Measurements from ENCODE around the gene CKLF.
A peak's percentile ranks its signal among the peaks of the same experiment; 100 is the strongest.

The CKLF gene, protein sequence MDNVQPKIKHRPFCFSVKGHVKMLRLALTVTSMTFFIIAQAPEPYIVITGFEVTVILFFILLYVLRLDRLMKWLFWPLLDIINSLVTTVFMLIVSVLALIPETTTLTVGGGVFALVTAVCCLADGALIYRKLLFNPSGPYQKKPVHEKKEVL

DNA sequence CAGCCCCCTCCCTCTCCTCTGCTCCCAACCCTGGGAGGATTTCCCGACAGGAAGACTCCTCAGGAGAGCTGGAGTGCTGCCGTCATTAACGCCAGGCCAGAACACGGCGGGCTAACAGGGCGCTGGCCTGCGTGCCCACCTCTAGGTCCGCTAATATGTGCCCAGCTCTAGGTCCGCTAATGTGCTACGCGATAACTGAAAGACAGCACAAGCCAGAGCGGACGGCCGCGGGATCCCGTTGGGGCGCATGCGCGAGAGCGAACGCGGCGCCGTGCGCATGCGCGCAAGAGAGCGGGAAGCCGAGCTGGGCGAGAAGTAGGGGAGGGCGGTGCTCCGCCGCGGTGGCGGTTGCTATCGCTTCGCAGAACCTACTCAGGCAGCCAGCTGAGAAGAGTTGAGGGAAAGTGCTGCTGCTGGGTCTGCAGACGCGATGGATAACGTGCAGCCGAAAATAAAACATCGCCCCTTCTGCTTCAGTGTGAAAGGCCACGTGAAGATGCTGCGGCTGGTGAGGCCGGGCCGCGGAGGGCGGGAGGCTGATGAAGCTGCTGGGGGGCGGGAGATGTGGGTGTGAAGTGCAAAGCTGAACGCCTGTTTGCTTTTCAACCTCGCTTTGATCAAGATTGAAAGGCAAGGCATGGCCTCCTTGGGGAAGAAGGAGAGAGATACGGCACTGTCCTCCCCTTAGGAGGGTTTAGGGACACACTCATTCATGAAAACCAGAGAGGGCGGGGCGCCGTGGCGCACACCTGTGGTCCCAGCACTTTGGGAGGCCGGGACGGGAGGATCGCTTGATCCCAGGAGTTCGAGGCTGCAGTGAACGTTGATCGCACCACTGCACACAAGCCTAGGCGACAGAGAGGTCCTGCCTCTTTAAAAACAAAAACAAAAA lies at the start of gene CKLF:
Gene CKLF (plus strand): TSS at position 291 of the 892 bp plus-strand sequence. CDS start 140 bp downstream, at position 431.
- peak within 1 kb of the TSS; percentile 98 for H3K27ac Mint-ChIP-seq
- peaks cover 47% of the 10 kb centered on the region for H3K36me3 Mint-ChIP-seq (ENCODE audit: low read depth)
- no peaks in the 10 kb centered on the region for H3K9me3 Mint-ChIP-seq
- peak; percentile 94 for DNase-seq
- H3K27me3 Mint-ChIP-seq = no peaks in the 10 kb centered on the region
- peaks cover 76% of the 10 kb centered on the region for H3K4me1 Mint-ChIP-seq (ENCODE audit: low read depth)
- H3K4me3 Mint-ChIP-seq = peak within 1 kb of the TSS; percentile 90

DNA sequence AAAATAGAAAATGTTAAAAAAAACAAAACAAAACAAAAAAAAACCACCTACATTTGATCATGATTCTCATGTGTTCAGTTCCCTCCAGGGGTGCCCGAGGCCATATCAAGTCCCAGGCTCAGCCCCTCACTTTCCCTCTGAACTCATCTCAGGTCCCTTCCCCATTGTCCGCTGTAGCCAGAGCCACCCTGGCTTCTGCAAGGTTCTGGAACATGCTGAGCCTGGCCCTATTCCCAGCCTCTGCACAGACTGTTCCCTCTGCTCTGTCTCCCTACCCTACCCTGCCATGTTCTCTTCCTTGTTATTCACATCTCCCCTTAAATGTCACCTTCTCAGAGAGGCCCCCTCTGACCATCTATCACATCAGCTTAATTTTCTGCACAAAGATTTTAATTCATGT lies 49.3 kb upstream of the CKLF start:
- Mint-ChIP-seq H3K9me3 (no peaks in the 10 kb centered on the region), H3K4me3 (no peak overlapping the region), H3K36me3 (ENCODE audit: low read depth) (no peaks in the 10 kb centered on the region), H3K27ac (no peak overlapping the region), H3K4me1 (ENCODE audit: low read depth) (no peaks in the 10 kb centered on the region), H3K27me3 (no peaks in the 10 kb centered on the region)
- no peak for DNase-seq

DNA sequence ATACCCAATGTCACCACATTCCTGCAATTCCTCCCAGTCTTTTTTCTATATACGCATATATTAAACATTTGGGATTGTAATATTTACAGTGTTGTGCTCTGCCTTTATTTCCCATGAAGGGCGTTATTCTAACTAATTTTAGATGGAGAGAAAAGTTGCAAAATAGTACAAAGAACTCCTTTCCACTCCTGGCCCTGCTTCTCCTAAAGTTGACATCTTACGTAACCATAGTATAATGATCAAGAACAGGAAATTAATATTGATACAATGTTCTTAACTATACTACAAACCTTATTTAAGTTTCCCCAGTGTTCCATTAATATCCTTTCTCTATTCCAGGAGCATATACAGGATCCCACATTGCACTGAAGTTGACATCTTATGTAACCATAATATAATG lies 48.8 kb upstream of the CKLF start:
- Mint-ChIP-seq H3K27me3 (no peaks in the 10 kb centered on the region), H3K9me3 (no peaks in the 10 kb centered on the region), H3K4me1 (ENCODE audit: low read depth) (peaks cover 2% of the 10 kb centered on the region), H3K36me3 (ENCODE audit: low read depth) (no peaks in the 10 kb centered on the region), H3K4me3 (no peak overlapping the region), H3K27ac (no peak overlapping the region)
- no peak for DNase-seq

DNA sequence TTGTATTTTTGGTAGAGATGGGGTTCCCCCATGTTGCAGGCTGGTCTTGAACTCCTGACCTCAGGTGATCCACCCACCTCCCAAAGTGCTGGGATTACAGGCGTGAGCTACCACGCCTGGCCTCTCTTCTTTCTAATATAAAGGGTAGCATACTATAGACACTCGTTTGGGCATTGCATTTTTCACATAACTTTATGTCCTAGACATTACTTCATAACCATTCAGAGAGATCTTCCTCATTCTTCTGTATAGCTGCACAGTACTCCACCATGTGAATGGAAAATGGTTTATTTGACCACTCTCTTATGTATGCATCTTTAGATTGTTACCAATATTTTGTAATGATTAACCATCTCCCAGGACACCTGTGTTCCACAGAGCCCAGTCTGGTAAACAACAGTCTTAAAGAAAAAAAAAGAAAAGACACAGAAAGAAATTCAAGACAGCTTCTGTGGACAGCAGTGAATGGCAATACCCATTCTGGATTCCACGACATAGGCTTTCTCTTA lies 44.6 kb upstream of the CKLF start:
- DNase-seq = no peak
- Mint-ChIP-seq H3K4me3 (no peak overlapping the region), H3K27me3 (no peaks in the 10 kb centered on the region), H3K36me3 (ENCODE audit: low read depth) (no peaks in the 10 kb centered on the region), H3K9me3 (no peaks in the 10 kb centered on the region), H3K4me1 (ENCODE audit: low read depth) (peaks cover 8% of the 10 kb centered on the region), H3K27ac (no peak overlapping the region)

DNA sequence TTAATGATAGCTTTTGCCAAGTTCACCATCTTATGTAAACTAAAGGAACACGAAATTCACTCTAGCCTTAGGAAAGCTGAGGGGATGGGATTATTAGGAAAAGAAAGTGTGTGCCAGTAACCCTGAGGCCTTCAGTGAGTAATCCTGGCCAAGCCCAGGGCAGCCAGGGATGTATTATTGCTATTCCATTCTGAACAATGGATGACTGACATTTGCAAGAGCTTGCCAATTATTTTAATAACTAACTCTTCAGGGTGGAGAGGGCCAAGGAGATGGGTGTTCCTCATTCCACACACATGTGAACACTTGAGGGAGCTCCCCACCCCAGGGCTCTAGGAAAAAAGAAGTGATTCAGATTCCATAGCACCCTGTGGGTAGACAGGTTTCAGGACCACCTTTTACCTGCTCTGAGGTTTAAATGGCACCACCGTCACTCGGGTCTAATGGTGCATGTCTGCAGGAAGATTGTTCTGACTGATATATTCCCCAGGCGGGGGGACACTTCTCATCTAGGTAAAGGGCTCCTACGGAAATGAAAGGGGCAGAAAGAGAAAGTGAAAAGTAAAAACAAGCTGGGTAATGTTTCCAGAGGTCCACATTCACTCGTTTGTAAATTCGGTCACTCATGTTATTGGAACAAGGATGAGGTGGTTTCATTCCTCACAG lies 44.0 kb upstream of the CKLF start:
- H3K4me3 Mint-ChIP-seq = no peak overlapping the region
- H3K27me3 Mint-ChIP-seq = no peaks in the 10 kb centered on the region
- DNase-seq = no peak
- no peaks in the 10 kb centered on the region for H3K36me3 Mint-ChIP-seq (ENCODE audit: low read depth)
- H3K9me3 Mint-ChIP-seq = no peaks in the 10 kb centered on the region
- no peak overlapping the region for H3K27ac Mint-ChIP-seq
- peaks cover 10% of the 10 kb centered on the region for H3K4me1 Mint-ChIP-seq (ENCODE audit: low read depth)

DNA sequence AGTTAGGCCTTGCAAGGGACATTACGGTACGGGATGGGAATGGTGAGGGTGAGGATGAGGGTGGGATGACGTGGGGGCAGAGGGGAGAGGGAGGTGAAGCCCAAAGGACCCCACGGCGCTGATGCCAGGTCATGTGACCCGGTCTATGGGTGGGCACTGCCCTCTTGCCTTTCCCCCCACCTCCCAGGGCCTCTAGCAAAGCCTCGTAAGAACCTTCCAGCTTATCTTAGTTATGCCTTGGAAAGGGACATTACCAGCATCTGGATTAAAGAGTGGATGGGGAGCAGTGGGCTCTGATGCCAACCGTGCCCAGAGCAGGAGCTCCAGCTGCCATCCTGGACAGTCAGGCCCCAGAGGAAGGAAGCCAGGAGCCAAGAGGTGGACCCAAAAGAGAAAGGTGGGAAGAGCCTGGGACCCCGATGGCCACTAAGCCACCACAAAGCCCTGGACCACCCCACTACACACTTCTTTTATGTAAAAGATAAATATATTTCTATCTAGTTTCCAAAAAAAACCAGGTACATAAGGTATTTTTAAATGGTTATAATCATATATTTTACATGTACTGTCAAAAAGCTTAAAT lies 43.4 kb upstream of the CKLF start:
- no peak overlapping the region for H3K27ac Mint-ChIP-seq
- H3K36me3 Mint-ChIP-seq (ENCODE audit: low read depth) = no peaks in the 10 kb centered on the region
- H3K4me3 Mint-ChIP-seq = no peak overlapping the region
- no peak for DNase-seq
- H3K9me3 Mint-ChIP-seq = no peaks in the 10 kb centered on the region
- peaks cover 10% of the 10 kb centered on the region for H3K4me1 Mint-ChIP-seq (ENCODE audit: low read depth)
- H3K27me3 Mint-ChIP-seq = no peaks in the 10 kb centered on the region

DNA sequence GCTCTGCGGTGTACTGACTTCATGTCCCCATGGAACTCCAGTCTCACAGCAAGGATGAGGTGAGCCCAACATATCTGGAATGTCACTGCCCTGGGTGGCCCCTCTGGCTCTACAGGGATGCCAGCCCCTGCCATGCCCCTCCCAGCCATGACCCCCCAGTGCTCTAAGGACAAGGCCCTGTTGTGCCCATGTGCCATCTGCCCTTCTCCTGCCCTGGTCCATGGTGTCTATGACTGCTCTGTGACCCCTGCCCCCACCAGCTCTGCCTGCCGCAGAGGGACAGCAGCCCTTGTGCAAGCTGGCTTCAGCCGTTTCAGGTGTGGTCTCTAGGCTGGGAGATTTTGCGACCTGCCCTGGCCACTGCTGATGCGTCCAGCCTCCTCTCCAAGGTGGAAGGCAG lies 42.8 kb upstream of the CKLF start:
- DNase-seq = no peak
- H3K9me3 Mint-ChIP-seq = no peaks in the 10 kb centered on the region
- H3K27ac Mint-ChIP-seq = no peak overlapping the region
- peaks cover 12% of the 10 kb centered on the region for H3K4me1 Mint-ChIP-seq (ENCODE audit: low read depth)
- H3K4me3 Mint-ChIP-seq = no peak overlapping the region
- no peaks in the 10 kb centered on the region for H3K36me3 Mint-ChIP-seq (ENCODE audit: low read depth)
- no peaks in the 10 kb centered on the region for H3K27me3 Mint-ChIP-seq

DNA sequence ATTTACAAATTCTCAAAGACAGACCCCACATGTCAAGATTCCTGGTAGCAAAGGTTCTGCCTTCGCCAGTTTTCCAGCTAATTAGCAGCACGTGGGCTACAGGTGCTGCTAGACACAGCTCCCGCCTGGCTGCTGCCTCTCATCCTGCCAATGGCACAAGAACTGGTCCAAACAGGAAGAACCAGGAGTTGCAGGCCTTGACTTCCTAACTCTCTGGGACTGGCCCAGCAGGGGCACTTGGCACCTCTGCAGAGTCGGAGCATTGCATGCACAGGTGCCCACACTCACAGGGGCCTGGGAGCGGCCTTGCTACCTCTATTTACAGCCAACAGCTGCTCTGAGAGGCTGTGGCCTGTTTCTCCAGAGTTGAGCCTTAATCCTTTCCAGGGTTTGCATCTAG lies 42.1 kb upstream of the CKLF start:
- H3K27ac Mint-ChIP-seq = no peak overlapping the region
- H3K27me3 Mint-ChIP-seq = no peaks in the 10 kb centered on the region
- H3K4me1 Mint-ChIP-seq (ENCODE audit: low read depth) = peaks cover 18% of the 10 kb centered on the region
- H3K4me3 Mint-ChIP-seq = no peak overlapping the region
- DNase-seq = no peak
- no peaks in the 10 kb centered on the region for H3K9me3 Mint-ChIP-seq
- no peaks in the 10 kb centered on the region for H3K36me3 Mint-ChIP-seq (ENCODE audit: low read depth)

DNA sequence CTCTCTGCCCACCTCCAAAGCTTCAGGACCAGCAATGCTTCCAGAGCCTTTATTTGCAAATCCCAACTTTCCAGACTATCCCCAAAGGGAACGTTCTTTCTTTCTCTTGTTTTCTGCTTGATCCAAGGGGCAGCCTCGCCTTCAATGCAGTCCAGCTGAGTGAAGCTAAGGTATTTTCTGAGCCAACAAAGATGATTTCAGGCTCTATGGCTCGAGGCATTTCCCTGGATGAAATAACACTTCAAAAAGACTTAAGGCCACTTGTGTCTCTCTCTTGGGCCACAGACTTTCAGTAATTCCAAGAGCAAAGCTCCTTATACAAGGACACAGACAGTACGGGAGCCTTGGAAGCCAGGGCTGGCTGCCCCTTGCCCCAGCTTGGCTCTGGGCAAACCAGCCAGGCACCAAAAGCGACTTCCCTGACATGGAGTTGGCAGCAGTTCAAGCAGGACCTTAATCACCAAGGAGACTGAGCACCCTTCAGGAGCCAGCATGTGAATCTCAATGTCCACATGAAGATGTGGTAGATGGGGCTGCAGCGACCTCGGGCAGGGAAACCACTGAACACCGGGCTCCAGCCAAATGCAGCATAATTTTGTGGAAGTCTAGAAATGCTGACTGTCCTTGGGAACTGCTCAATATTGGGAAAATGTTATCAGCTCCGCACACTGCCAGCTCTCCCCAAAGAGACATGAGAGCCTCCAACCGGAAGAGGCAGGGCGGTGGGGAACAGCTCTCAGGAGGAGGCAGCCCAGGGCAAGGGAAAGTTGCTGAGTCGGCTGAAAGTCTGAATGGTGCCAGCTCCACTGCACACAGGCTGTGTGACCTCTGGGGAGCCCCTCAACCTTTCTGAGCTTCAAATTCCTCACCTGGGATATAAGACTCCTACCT lies 41.4 kb upstream of the CKLF start:
- Mint-ChIP-seq H3K27me3 (no peaks in the 10 kb centered on the region), H3K4me1 (ENCODE audit: low read depth) (peaks cover 25% of the 10 kb centered on the region), H3K27ac (no peak overlapping the region), H3K9me3 (no peaks in the 10 kb centered on the region), H3K4me3 (no peak overlapping the region), H3K36me3 (ENCODE audit: low read depth) (no peaks in the 10 kb centered on the region)
- no peak for DNase-seq

DNA sequence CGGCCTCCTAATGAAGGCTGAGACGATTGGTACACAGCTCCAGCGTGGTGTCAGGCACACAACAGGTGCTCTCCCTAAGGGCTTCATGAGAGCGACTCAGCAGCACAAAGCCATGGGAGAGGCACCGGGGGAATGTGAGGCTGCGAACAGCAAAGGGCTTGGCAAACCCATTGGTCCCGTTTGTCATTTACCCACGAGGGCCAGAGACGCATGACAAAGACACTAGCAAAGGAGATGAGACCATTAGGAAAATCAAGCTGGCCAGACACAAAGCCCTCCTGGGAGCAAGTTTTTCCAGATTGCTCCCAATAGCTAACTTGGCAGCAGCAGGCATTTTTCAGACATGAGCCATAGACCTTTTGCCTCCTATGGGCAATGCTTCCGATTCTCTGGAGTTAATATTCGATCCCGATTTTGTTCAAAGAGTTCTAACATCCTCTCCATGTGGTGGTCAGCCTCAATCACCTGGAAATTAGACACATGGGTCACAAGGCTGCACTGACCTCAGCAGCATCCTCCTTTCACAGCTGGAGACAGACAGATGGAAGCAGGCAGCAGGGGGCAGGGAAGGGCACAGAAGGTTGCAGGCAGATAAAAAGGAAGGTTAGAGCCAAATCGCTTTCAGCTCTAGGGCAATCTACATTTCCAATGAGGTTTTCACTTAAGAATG lies 40.6 kb upstream of the CKLF start:
- DNase-seq = no peak
- Mint-ChIP-seq H3K27ac (no peak overlapping the region), H3K9me3 (no peaks in the 10 kb centered on the region), H3K4me3 (no peak overlapping the region), H3K4me1 (ENCODE audit: low read depth) (peaks cover 33% of the 10 kb centered on the region), H3K36me3 (ENCODE audit: low read depth) (no peaks in the 10 kb centered on the region), H3K27me3 (no peaks in the 10 kb centered on the region)

DNA sequence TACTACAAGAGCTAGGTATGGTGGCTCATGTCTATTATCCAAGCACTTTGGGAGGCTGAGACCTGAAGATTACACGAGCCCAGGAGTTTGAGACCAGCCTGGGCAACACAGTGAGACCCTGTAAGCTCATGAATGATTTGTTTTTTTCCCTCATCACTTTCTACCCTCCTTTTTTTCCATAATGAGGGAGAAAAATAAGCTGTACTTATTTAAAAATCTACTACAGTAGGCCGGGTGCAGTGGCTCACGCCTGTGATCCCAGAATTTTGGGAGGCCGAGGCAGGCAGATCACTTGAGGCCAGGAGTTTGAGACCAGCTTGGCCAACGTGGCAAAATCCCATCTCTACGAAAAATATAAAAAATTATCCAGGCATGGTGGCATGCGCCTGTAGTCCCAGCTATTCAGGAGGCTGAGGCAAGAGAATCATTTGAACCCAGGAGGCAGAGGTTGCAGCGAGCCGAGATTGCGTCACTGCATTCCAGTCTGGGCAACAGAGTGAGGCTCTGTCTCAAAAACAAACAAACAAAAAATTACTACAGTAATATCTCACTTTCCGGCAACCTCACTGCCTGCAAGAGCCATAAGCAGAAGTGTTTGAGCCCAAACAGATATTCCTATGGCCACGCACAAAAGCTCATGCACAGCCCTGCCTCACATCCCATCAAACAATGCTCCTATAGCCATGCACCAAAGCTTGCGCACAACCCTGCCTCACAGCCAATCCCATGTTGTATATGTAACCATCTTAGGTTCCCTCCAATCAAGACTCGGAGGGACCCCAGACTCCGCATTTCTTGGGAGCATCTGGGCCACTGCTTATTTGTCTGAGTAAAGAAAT lies 39.9 kb upstream of the CKLF start:
- peaks cover 40% of the 10 kb centered on the region for H3K4me1 Mint-ChIP-seq (ENCODE audit: low read depth)
- H3K9me3 Mint-ChIP-seq = no peaks in the 10 kb centered on the region
- no peaks in the 10 kb centered on the region for H3K27me3 Mint-ChIP-seq
- no peaks in the 10 kb centered on the region for H3K36me3 Mint-ChIP-seq (ENCODE audit: low read depth)
- H3K27ac Mint-ChIP-seq = no peak overlapping the region
- H3K4me3 Mint-ChIP-seq = no peak overlapping the region
- DNase-seq = no peak

DNA sequence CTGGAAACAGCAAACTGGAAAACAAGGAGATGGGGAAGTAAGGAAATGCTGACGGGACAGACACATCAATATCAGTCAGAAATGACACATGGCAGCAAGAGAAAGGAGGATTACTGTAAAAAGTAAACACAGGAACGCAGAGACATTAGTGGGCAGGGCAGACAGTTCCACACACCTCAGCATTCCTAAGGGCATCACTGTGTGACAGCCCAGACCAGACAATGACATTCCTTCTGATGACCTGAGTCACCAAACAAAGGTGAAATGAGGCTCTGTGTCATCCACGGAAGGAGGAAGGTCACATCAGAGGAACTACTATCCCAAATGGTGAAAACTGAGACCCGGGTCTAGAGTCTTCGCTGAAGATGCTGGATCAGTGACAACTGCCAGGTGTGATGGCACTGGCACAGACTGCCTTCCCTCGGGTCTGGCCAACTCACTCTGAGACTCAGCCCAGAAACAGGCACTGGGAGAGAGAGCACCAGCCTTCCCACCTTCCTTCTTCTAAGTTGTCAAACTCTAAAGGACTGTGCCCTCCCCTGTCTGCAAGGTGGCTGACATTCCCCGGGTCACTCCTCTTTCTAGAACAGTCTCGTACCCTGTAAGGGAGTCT lies 39.2 kb upstream of the CKLF start:
- no peaks in the 10 kb centered on the region for H3K27me3 Mint-ChIP-seq
- H3K4me1 Mint-ChIP-seq (ENCODE audit: low read depth) = peaks cover 47% of the 10 kb centered on the region
- DNase-seq = no peak
- H3K4me3 Mint-ChIP-seq = no peak overlapping the region
- no peaks in the 10 kb centered on the region for H3K9me3 Mint-ChIP-seq
- H3K36me3 Mint-ChIP-seq (ENCODE audit: low read depth) = no peaks in the 10 kb centered on the region
- no peak overlapping the region for H3K27ac Mint-ChIP-seq

Measured in activated T-cell treated with anti-CD3 and anti-CD28 coated beads, Interleukin-2, amount 50 U/mL, for 24 hours (primary cell).